Measurements from ENCODE around the gene VSIG2.

Gene VSIG2

DNA sequence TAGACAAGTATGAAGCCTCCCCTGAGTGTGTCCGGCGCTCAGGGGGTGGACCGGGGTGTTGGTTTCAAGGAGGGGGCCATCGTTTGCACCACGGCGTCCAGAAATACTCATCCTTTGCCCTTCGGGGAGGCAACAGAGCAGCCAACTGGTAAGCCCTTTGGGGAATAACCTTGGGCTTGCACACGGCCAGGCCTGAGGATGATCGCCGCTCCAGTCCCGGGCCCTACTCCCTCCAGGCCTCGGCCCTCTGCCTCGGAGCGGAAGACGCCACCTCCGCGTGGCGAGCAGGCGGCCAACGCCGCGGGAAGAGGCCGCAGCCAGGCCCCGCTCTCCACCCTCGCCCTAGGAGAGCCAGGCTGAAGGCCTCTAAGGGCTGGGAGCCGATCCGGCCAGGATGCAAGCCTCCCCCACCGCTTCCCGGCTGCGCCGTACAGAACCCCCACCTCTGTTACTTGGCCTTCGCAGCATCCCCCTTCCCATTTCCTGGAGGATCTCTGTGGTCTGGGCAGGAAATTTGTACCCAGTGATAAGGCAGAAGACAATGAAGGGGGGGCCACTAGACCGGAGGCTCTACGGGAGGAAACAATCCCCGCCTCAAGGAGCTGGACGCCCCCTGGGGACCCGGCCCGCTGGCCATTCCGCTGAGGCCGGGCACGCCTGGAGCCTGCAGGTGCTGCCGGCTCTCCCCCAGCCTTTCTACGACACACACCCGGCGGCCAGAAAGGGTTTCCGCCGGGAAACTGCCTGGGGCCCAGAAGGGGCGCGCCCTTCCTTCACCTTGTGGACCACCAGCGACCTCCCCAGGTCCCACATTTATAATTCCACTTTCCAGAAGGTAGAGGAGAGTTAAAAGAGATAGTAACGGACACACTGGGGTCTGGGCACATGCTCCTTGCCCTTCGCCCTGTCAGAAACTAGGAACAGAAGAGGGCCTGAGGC is 7.5 kb upstream of the VSIG2 start:
- no peak for DNase-seq (ENCODE audit: low read depth)
- H3K4me3 ChIP-seq (ENCODE audit: low read depth, low read length) = peak overlapping the region; percentile 70
- TF ChIP-seq, protein P1, sequence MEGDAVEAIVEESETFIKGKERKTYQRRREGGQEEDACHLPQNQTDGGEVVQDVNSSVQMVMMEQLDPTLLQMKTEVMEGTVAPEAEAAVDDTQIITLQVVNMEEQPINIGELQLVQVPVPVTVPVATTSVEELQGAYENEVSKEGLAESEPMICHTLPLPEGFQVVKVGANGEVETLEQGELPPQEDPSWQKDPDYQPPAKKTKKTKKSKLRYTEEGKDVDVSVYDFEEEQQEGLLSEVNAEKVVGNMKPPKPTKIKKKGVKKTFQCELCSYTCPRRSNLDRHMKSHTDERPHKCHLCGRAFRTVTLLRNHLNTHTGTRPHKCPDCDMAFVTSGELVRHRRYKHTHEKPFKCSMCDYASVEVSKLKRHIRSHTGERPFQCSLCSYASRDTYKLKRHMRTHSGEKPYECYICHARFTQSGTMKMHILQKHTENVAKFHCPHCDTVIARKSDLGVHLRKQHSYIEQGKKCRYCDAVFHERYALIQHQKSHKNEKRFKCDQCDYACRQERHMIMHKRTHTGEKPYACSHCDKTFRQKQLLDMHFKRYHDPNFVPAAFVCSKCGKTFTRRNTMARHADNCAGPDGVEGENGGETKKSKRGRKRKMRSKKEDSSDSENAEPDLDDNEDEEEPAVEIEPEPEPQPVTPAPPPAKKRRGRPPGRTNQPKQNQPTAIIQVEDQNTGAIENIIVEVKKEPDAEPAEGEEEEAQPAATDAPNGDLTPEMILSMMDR (IDR thresholded peaks at IDR 0.05; ENCODE audit: low read depth, low read length, missing control alignments) = no peak

DNA sequence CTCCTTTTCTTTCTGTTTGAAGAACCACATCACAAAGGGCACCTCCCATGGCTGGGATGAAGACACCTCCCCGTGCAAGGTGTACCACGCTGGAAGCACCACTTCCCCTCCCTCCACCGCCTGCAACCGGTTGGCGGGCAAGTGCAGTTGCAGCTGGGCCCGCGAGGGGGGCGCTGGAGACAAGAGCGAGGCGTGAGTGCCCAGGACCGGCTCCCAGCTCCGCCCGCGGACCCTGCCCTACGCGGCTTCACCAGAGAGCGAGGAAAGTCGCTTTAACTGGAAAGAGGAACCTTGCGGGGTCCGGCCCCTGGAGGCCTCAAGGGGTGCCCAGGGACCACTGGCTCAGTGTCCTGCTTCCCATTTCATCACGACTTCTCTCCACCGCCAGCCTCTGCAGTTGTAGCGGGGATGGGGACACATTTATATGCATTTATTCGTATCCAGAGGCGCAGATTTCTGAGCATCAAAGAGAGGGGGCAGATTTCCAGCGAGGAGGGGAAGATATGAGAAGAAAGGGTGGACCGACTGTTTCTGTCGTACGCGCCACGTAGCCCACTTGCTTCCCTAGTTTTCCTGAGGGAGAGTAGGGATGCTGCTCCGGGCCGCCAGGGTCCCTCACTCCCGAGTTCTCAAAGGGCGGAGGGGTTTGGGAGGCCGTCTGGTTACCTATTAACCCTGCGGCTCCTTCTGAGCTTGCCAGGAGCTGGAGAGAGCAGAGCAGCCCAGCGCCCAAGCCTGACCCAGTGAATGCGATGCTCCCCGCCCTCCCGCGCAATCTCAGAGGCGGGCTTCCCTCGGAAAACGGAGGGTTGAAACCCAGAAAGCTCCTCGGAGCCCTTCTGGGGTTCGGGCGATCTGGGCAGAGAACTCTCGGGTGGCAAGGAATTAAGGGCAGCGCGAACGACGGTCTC is 6.6 kb upstream of the VSIG2 start:
- peak; percentile 48 for DNase-seq (ENCODE audit: low read depth)
- peak overlapping the region; percentile 70 for H3K4me3 ChIP-seq (ENCODE audit: low read depth, low read length)
- TF ChIP-seq, protein P1 (IDR thresholded peaks at IDR 0.05; ENCODE audit: low read depth, low read length, missing control alignments) = peak; percentile 85

DNA sequence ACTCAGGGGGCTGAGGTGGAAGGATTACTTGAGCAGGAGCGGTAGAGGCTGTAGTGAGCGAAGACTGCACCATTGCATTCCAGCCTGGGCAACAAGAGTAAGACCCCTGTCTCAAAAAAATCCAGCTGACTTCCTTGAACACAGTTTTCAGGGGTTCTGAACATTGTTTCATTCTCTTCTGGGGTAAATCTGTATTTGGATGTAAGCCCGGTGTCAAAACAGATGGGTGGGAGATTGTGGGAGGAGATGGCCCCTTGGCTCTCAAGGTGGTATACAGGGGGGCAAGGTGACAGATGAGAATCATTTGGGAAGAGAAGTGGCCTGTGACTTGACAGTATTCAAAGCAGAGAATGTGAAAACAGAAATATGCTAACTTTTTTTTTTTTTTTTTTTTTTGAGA is 5.3 kb upstream of the VSIG2 start:
- no peak overlapping the region for H3K4me3 ChIP-seq (ENCODE audit: low read depth, low read length)
- no peak for DNase-seq (ENCODE audit: low read depth)
- TF ChIP-seq, protein P1 (IDR thresholded peaks at IDR 0.05; ENCODE audit: low read depth, low read length, missing control alignments) = no peak

DNA sequence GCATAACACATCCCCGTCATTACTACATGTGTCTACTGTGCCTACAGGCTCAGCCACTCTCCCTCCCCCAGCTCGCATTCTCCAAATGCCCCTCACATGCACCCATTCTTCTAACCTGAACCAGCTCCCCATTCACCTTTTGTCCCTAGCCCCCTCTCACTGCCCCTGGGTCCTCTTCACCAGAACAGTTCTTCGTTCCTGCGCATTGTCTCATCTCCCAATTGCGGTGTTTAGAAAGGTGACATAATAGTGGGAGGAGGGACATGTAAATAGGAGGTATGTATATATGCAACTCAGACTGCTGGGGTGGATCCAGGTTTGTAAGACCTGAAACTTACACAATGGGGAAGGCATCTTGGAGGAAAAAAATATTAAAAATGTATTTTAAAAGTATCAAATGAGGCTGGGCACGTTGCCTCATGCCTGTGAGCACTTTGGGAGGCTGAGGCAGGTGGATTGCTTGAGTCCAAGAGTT is 4.7 kb upstream of the VSIG2 start:
- H3K4me3 ChIP-seq (ENCODE audit: low read depth, low read length) = no peak overlapping the region
- DNase-seq (ENCODE audit: low read depth) = no peak
- TF ChIP-seq, protein P1 (IDR thresholded peaks at IDR 0.05; ENCODE audit: low read depth, low read length, missing control alignments) = no peak

DNA sequence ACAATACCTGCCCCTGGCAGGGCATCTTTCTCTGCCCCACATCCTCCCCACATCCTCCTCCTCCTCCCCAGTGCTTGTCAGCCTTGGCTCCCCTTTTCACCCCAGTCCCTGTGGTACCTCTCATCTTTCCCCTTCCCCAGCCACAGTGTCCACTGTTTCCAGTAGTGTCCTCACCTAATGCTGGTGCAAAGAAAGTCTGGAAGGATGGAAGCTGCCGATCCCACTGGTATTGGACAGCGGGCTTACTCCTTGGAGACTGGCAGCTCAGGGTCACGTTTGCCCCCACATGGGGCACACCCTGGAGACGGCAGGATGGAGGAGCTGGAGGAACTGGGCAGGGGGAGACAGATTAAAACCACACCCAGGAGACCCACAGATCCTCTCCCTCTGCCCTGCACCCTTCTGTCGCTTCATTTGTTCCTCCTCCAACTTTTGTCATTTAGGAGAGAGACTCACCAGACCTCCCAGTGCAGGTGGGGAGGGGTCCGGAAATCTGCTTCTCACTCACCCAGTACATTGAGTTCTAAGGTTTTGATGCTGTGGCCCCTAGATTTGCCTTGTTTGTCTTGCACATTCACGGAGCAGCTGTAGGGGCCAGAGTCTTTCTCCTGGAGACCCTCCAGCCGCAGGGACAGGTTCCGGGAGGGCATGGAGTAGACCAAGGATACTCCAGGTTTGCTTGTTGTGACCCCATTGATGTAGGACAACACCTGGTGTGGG is 4.1 kb upstream of the VSIG2 start:
- TF ChIP-seq, protein P1 (IDR thresholded peaks at IDR 0.05; ENCODE audit: low read depth, low read length, missing control alignments) = no peak
- no peak overlapping the region for H3K4me3 ChIP-seq (ENCODE audit: low read depth, low read length)
- no peak for DNase-seq (ENCODE audit: low read depth)

DNA sequence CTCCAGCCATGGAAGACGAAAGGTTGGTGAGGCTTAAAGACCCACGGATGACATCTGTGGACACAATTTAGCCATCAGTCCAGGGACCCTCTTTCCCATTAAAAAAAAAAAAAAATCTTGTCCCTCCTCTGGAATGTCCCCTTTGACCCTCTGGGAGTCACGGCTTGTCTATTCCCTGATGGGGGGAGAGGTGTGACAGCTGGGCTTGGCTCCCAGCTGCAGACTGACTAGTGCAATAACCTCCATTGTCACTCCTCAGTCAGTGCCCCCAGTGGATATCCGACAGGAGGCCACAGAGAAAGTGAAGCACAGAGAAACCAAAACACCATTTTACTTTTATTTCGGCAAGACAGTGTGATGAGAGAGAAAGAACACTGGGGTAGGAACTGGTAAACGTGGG is 2.7 kb upstream of the VSIG2 start:
- TF ChIP-seq, protein P1 (IDR thresholded peaks at IDR 0.05; ENCODE audit: low read depth, low read length, missing control alignments) = no peak
- DNase-seq (ENCODE audit: low read depth) = no peak
- no peak overlapping the region for H3K4me3 ChIP-seq (ENCODE audit: low read depth, low read length)

All from GM12864 (cell line).